Choroid plexus epithelial cell (primary cell): ENCODE data around the gene KCNH3.

Experiments
- DNase-seq: peaks from one replicate; pipeline ENCODE4 v3.0.0-alpha.2; 2010; ENCODE audit warnings: low read depth
- H3K4me3 ChIP-seq: 2 replicates; pipeline ENCODE4 v1.5.1; 2011; ENCODE audit warnings: low read depth, mild to moderate bottlenecking, control low read depth, low read length, moderate library complexity
- TF ChIP-seq, protein P1 (sequence below): conservative IDR thresholded peaks from 2 replicates; pipeline ENCODE4 v1.5.1; 2011; ENCODE audit warnings: low read depth, mild to moderate bottlenecking, control low read depth, inconsistent platforms, low read length, moderate library complexity

Gene KCNH3

GRCh38 chr12:49552014-49552413 is 13.2 kb downstream of the KCNH3 start:
- TF ChIP-seq, protein P1, sequence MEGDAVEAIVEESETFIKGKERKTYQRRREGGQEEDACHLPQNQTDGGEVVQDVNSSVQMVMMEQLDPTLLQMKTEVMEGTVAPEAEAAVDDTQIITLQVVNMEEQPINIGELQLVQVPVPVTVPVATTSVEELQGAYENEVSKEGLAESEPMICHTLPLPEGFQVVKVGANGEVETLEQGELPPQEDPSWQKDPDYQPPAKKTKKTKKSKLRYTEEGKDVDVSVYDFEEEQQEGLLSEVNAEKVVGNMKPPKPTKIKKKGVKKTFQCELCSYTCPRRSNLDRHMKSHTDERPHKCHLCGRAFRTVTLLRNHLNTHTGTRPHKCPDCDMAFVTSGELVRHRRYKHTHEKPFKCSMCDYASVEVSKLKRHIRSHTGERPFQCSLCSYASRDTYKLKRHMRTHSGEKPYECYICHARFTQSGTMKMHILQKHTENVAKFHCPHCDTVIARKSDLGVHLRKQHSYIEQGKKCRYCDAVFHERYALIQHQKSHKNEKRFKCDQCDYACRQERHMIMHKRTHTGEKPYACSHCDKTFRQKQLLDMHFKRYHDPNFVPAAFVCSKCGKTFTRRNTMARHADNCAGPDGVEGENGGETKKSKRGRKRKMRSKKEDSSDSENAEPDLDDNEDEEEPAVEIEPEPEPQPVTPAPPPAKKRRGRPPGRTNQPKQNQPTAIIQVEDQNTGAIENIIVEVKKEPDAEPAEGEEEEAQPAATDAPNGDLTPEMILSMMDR = no peak
- H3K4me3 ChIP-seq = no peak overlapping the region
- DNase-seq = no peak

GRCh38 chr12:49552425-49552824 is 13.6 kb downstream of the KCNH3 start:
- TF ChIP-seq, protein P1 = no peak
- no peak overlapping the region for H3K4me3 ChIP-seq
- no peak for DNase-seq

GRCh38 chr12:49552899-49553298 is 14.1 kb downstream of the KCNH3 start:
- no peak overlapping the region for H3K4me3 ChIP-seq
- DNase-seq = no peak
- TF ChIP-seq, protein P1 = no peak

GRCh38 chr12:49553512-49554088 is 14.8 kb downstream of the KCNH3 start:
- no peak overlapping the region for H3K4me3 ChIP-seq
- DNase-seq = peak; percentile 42
- TF ChIP-seq, protein P1 = peak; percentile 57

DNA sequence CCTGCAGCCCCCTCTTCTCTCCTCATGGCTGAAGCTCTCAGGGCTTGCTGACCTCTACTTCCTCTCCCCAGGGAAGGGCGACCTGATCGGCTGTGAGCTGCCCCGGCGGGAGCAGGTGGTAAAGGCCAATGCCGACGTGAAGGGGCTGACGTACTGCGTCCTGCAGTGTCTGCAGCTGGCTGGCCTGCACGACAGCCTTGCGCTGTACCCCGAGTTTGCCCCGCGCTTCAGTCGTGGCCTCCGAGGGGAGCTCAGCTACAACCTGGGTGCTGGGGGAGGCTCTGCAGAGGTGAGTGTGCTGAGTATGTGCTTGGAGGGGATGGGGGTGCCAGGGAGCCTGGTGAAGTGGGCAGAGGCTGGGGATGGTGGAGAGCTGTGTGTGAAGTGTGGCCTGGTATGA is 15.4 kb downstream of the KCNH3 start:
- TF ChIP-seq, protein P1 = no peak
- DNase-seq = no peak
- H3K4me3 ChIP-seq = no peak overlapping the region

DNA sequence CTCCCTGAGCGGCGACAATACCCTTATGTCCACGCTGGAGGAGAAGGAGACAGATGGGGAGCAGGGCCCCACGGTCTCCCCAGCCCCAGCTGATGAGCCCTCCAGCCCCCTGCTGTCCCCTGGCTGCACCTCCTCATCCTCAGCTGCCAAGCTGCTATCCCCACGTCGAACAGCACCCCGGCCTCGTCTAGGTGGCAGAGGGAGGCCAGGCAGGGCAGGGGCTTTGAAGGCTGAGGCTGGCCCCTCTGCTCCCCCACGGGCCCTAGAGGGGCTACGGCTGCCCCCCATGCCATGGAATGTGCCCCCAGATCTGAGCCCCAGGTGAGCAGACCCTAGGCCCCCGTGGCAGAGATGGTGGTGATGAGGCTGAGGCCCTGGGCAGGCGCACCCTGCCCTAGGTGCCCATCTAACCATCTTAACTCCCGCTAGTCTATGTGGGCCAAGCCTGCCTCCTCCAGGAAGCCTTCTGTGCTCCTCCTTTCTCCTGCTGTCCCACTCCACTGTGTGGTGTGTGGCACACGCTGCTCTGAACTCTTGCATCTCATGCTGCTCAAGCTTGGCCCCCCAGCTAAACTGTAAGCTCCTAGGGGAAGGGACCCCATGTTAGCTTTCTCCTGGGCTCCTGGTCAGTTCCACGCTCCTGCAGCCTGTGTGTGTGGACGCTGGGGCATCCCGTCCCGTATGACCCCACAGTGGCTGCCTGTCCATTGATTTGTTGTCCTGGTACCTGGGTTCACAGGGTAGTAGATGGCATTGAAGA is 17.0 kb downstream of the KCNH3 start:
- TF ChIP-seq, protein P1 = no peak
- no peak for DNase-seq
- H3K4me3 ChIP-seq = no peak overlapping the region
